ENCODE measurements around the gene PRPF6.

DNA sequence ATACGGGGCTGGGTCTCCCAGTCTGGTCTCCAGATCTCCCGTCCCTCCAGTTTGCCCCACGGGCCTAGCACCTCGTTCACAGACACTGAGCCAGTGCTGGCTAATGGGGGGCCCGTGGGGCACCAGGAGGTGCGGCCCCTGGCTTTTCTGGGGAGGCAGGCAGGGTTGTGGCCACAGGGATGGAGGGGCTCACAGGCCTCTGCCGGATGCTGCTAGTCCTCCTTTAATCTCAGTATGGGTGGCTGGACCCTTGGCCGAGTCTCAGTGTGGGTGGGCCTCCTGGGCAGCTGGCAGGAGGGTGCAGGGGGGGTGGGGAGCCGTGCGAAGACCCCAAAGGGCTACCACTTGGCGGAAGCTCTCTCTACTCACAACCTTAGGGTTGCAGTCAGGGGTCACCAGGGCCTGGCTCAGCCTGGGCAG, 70.1 kb downstream of the PRPF6 start:
- TF ChIP-seq, protein P1, sequence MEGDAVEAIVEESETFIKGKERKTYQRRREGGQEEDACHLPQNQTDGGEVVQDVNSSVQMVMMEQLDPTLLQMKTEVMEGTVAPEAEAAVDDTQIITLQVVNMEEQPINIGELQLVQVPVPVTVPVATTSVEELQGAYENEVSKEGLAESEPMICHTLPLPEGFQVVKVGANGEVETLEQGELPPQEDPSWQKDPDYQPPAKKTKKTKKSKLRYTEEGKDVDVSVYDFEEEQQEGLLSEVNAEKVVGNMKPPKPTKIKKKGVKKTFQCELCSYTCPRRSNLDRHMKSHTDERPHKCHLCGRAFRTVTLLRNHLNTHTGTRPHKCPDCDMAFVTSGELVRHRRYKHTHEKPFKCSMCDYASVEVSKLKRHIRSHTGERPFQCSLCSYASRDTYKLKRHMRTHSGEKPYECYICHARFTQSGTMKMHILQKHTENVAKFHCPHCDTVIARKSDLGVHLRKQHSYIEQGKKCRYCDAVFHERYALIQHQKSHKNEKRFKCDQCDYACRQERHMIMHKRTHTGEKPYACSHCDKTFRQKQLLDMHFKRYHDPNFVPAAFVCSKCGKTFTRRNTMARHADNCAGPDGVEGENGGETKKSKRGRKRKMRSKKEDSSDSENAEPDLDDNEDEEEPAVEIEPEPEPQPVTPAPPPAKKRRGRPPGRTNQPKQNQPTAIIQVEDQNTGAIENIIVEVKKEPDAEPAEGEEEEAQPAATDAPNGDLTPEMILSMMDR (IDR thresholded peaks at IDR 0.05) = no peak
- TF ChIP-seq POLR2A (IDR thresholded peaks at IDR 0.05) (no peak), POLR2AphosphoS5 (IDR thresholded peaks at IDR 0.05) (no peak)

Measured in suprapubic skin (tissue), 4 donors.